Right lobe of liver (tissue), 6 donors: ENCODE results near the gene KRTAP5-6. TPM values are rescaled to one million over a fixed set of nuclear protein-coding genes. Genes with fewer than 3 reads are reported as not detected.

Experiments used
- ATAC-seq, 4 donors: fragments of 200-7000 bp; cut with Tn5 transposase; one replicate each; pipeline ENCODE4 v1.9.1; 2020; ENCODE audit warnings: mild to moderate bottlenecking in 4 of 4, moderate library complexity in 4 of 4
- DNase-seq, 3 donors: peaks; one replicate each; pipeline ENCODE4 v3.0.0-alpha.2; 2020
- H3K27ac ChIP-seq, 3 donors: fragments of 200-600 bp; one replicate each; pipeline ENCODE4 v1.8.0; 2022
- H3K27me3 ChIP-seq, 2 donors: fragments of 200-600 bp; one replicate each; pipeline ENCODE4 v1.8.0; 2022
- H3K36me3 ChIP-seq, 4 donors: fragments of 200-600 bp; sonication (generic) in 1 of 4; one replicate each; pipeline versions ENCODE4 v1.5.1 to v1.8.0; 2017 to 2022; ENCODE audit warnings: control low read depth in 1 of 4
- H3K4me1 ChIP-seq, 4 donors: fragments of 200-600 bp; sonication (generic) in 1 of 4; one replicate each; pipeline versions ENCODE4 v1.5.1 to v1.8.0; 2017 to 2022; ENCODE audit warnings: control low read depth in 1 of 4
- H3K4me3 ChIP-seq, 3 donors: fragments of 200-600 bp; one replicate each; pipeline ENCODE4 v1.8.0; 2022
- H3K9me3 ChIP-seq, 4 donors: fragments of 200-600 bp; sonication (generic) in 1 of 4; one replicate each; pipeline versions ENCODE4 v1.5.1 to v1.8.0; 2017 to 2022; ENCODE audit warnings: control low read depth in 1 of 4
- CTCF ChIP-seq, 4 donors: fragments of 200-600 bp in 3 of 4; fragments of 450-650 bp in 1 of 4; IDR thresholded peaks; one replicate each; pipeline versions ENCODE4 v1.5.1 to v1.8.0; 2016 to 2022; ENCODE audit warnings: antibody characterized with exemption in 4 of 4, mild to moderate bottlenecking in 2 of 4
- POLR2A ChIP-seq: fragments of 450-650 bp; IDR thresholded peaks from one replicate; pipeline ENCODE4 v1.6.1; 2017; ENCODE audit warnings: antibody characterized with exemption, mild to moderate bottlenecking
- WGBS: methylation state at CpG from one replicate; pipeline ENCODE4 v1.1.6; 2018; ENCODE audit warnings: low coverage, low lambda C conversion rate; ENCODE audit not compliant: insufficient coverage; ENCODE audit errors: missing lambda C conversion rate; 5-methylcytosine and 5-hydroxymethylcytosine counted together
- intact Hi-C, 2 donors: fragments of 100-400 bp; cut with DNase I; formaldehyde crosslinking; loops; one replicate each; pipeline versions ENCODE4 v1.11.2 to v1.14.1; 2022
- total RNA-seq, 6 experiments: library from RNA; depleted of rRNA in 2 of 6; stranded (reverse); fragments of >200 nt in 2 of 6; fragmentation: NEBNext Ultra II Directional in 3 of 6; extraction: Animal tissue kit (Norgen Biotek cat#: 25700) in 3 of 6; gene quantifications; one replicate each; pipeline versions ENCODE4 v1.1.0 to v1.2.4, GENCODE V29; 2016 to 2023
- donor health status: DM: no; HTN: yes; CAD: no.
- donor health status: DM: no; HTN: no; CAD: no.
- donor health status: DM: no; HTN: no; CAD: no.
- donor health status: DM: no; HTN: yes; CAD: no.
- donor health status: DM: no; HTN: yes; CAD: no.

KRTAP5-6 gene
- total RNA-seq, 6 experiments from 2014 or later, result 0.79 to 1.5 (median 1.2) TPM; not detected in 1

DNA sequence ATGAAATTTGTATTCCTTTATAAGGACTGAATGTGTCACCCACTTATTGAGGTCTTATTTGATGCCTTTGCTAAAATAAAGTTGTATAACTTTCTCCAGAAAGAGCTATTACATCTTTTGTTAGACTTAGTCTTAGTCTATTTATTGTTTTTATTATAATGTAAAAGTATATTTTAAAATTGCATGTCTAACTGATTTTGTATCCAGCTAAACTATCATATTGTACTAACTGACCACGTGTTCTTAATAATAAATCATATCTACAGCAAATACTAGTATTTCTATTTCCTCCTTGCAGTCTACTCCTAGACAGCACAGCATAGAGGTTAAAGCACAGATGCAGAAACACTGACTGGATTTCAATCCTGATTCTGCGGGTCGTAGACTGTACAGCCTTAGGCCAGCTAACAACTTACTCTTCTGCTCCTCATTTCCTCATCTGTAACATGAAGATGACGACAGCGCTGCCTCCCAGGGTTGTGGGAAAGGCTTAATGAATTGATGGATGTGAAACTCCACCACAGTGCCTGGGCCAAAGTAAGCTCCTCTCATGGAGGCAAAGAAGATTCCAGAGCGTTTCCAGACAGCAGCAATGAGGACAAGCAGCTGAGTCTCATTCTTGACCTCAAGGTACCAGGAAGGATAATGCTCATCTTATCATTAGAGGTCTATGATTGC lies 40.2 kb downstream of the KRTAP5-6 start:
- ATAC-seq (no peak), DNase-seq (peak in 1 of 3 donors; percentile 20)
- Histone ChIP-seq H3K4me1 (no peaks in the 10 kb centered on the region), H3K9me3 (peaks cover 0 to 7% (median 1%) of the 10 kb centered on the region in 4 donors), H3K27me3 (no peaks in the 10 kb centered on the region), H3K36me3 (no peaks in the 10 kb centered on the region), H3K4me3 (no peak overlapping the region), H3K27ac (no peak overlapping the region)
- TF ChIP-seq CTCF (IDR thresholded peaks at IDR 0.05), result no peak
- no peak for TF ChIP-seq POLR2A
- WGBS, result 66% methylated on average over 6 of the region's 6 CpGs
- intact Hi-C loops, result no loop called here

GRCh38 chr11:1738380-1738779 lies 41.4 kb downstream of the KRTAP5-6 start:
- Histone ChIP-seq H3K27me3 (no peaks in the 10 kb centered on the region), H3K27ac (no peak overlapping the region), H3K4me3 (no peak overlapping the region), H3K36me3 (no peaks in the 10 kb centered on the region), H3K4me1 (no peaks in the 10 kb centered on the region), H3K9me3 (peaks cover 0 to 7% (median 1%) of the 10 kb centered on the region in 4 donors)
- TF ChIP-seq CTCF (IDR thresholded peaks at IDR 0.05), result no peak
- TF ChIP-seq POLR2A, result no peak
- 79% methylated on average over 10 of the region's 10 CpGs for WGBS
- ATAC-seq, result no peak
- DNase-seq, result peak in 1 of 3 donors; percentile 22
- intact Hi-C loops, result no loop called here

DNA sequence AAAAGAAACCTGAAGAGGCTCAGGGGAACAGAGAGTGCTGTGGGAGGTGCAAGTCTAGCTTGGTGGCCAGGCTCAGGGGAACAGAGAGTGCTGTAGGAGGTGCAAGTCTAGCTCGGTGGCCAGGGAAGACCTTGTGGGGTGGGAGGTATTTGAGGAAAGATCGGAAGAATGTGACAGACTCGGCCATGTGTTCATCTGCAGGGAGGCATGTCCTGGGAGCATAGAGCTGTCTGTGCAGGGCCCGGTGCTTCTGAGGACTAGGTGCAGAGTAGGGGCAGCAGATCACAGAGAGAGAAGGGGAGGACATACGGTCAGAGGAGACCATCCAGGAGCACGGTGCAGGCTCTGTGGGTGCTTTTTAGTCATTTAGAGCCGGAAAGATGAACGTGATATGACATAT lies 42.6 kb downstream of the KRTAP5-6 start:
- TF ChIP-seq CTCF (IDR thresholded peaks at IDR 0.05) (no peak), POLR2A (no peak)
- Histone ChIP-seq H3K4me3 (no peak overlapping the region), H3K9me3 (peaks cover 0 to 7% (median 1%) of the 10 kb centered on the region in 4 donors), H3K27ac (no peak overlapping the region), H3K4me1 (no peaks in the 10 kb centered on the region), H3K36me3 (no peaks in the 10 kb centered on the region), H3K27me3 (no peaks in the 10 kb centered on the region)
- intact Hi-C loops, result no loop called here
- WGBS, result 59% methylated on average over 8 of the region's 8 CpGs
- ATAC-seq (peak in 2 of 4 donors; percentile 2 to 3), DNase-seq (peak in 1 of 3 donors; percentile 34)

DNA sequence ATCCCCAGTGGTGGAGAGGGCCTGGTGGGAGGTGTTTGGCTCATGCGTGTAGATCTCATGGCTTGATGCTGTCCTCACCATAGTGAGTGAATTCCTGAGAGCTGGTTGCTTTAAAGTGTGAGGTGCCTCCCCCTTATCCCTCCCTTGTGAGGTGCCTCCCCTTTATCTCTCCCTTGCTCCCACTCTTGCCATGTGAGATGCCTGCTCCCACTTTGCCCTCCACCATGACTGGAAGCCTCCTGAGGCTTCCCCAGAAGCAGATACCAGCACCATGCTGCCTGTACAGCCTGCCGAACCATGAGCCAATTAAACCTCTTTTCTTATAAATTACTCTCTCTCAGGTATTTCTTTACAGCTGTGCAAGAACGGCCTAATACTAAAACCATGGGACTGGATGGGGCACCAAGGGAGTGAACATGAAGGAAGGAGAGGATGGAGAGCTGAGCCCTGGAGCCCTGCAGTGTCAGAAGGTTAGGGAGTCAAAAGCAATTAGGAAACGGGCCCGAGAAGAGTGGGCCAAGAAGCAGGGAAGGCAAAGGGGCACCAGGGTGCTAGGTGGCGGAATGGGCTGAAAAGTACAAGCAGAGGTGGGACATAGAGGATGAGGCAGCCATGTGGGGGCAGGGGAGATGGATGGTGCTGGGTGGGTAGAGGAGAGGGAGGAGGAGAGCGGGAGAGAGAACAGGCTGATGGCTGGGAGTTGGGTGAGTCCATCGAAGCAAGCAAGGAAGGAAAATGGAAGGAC lies 44.0 kb downstream of the KRTAP5-6 start:
- peaks cover 0 to 7% (median 1%) of the 10 kb centered on the region in 4 donors for H3K9me3 ChIP-seq
- WGBS, result 64% methylated on average over 7 of the region's 8 CpGs
- H3K4me3 ChIP-seq, result no peak overlapping the region
- no peaks in the 10 kb centered on the region for H3K27me3 ChIP-seq
- ATAC-seq (peak in 3 of 4 donors; percentile 5 to 6 (median 5)), DNase-seq (peak in 1 of 3 donors; percentile 42)
- intact Hi-C loops, result loop anchor here in 1 of 2 donors (10.0 kb wide), 1 partner anchor 86 kb away; no protein-coding TSS in a partner anchor
- TF ChIP-seq CTCF (IDR thresholded peaks at IDR 0.05) (no peak), POLR2A (no peak)
- H3K4me1 ChIP-seq, result no peaks in the 10 kb centered on the region
- no peaks in the 10 kb centered on the region for H3K36me3 ChIP-seq
- H3K27ac ChIP-seq, result no peak overlapping the region
